Sigmoid colon (tissue), 7 donors: Measurements from ENCODE around the gene ARHGEF17. TPM values are rescaled to one million over a fixed set of nuclear protein-coding genes. Genes with fewer than 3 reads are reported as not detected.

Source experiments
- DNase-seq: peaks from one replicate; pipeline ENCODE4 v3.0.0-alpha.2; 2019
- H3K27ac ChIP-seq, 4 donors: fragments of 200-600 bp; sonication (generic); one replicate each; pipeline ENCODE4 v1.5.1; 2016 to 2019; ENCODE audit warnings: mild to moderate bottlenecking in 1 of 4
- H3K27me3 ChIP-seq, 3 donors: fragments of 200-600 bp; sonication (generic); one replicate each; pipeline ENCODE4 v1.5.1; 2019; ENCODE audit warnings: mild to moderate bottlenecking in 1 of 3
- H3K36me3 ChIP-seq, 4 donors: fragments of 200-600 bp; sonication (generic); one replicate each; pipeline ENCODE4 v1.5.1; 2016 to 2019
- H3K4me1 ChIP-seq, 4 donors: fragments of 200-600 bp; sonication (generic); one replicate each; pipeline ENCODE4 v1.5.1; 2017 to 2019
- H3K4me3 ChIP-seq, 4 donors: fragments of 200-600 bp; sonication (generic); one replicate each; pipeline ENCODE4 v1.5.1; 2017 to 2019; ENCODE audit warnings: mild to moderate bottlenecking in 2 of 4, moderate library complexity in 1 of 4
- H3K9me3 ChIP-seq, 4 donors: fragments of 200-600 bp in 3 of 4; sonication (generic) in 3 of 4; one replicate each; pipeline versions ENCODE4 v1.5.1 to v1.6.1; 2013 to 2019
- EP300 ChIP-seq, 4 donors: sonication (generic); formaldehyde crosslinking; IDR thresholded peaks; one replicate each; pipeline ENCODE4 v1.6.1; 2017; ENCODE audit warnings: antibody characterized with exemption in 4 of 4
- POLR2A ChIP-seq, 2 donors: fragments of 450-650 bp; IDR thresholded peaks; one replicate each; pipeline ENCODE4 v1.6.1; 2016; ENCODE audit warnings: antibody characterized with exemption in 2 of 2, mild to moderate bottlenecking in 2 of 2, moderate library complexity in 2 of 2
- POLR2AphosphoS5 ChIP-seq, 4 donors: sonication (generic); formaldehyde crosslinking; IDR thresholded peaks; one replicate each; pipeline ENCODE4 v1.6.1; 2017; ENCODE audit warnings: antibody characterized with exemption in 4 of 4
- WGBS, 2 donors: extraction: QIAGEN DNeasy Blood & Tissue Kit; methylation state at CpG; one replicate each; pipeline ENCODE4 v1.1.7; 2013; 5-methylcytosine and 5-hydroxymethylcytosine counted together
- intact Hi-C: fragments of 100-400 bp; cut with DNase I; formaldehyde crosslinking; loops from one replicate; pipeline ENCODE4 v1.15.1; 2023
- polyA plus RNA-seq, 3 donors: library from polyadenylated mRNA; stranded (reverse); fragments of 200-250 nt; gene quantifications; one replicate each; pipeline ENCODE4 v1.2.3, GENCODE V29; 2013
- total RNA-seq, 4 donors: library from RNA; depleted of rRNA; stranded (reverse); fragments of >200 nt; gene quantifications; one replicate each; pipeline ENCODE4 v1.1.0, GENCODE V29; 2016
- TF ChIP-seq, protein P1 (sequence below), 4 experiments: fragments of 450-650 bp in 3 of 4; fragments of 200-600 bp in 1 of 4; IDR thresholded peaks; one replicate each; pipeline ENCODE4 v1.5.1; 2016 to 2019; ENCODE audit warnings: antibody characterized with exemption in 4 of 4, mild to moderate bottlenecking in 3 of 4, moderate library complexity in 2 of 4
- donor health status: healthy with polysubstance abuse.
- donor health status: Bipolar disorder and iron deficiency.
- donor health status: healthy.

ARHGEF17 gene
- total and polyA plus RNA-seq, 7 donors, result 1.8 to 104 (median 38.2) TPM

GRCh38 chr11:73325036-73325981, 17.2 kb downstream of the ARHGEF17 start:
- 71 to 86% methylated on average over 13 of the region's 13 CpGs for WGBS, 2 donors
- peak; percentile 83 for DNase-seq
- H3K27me3 ChIP-seq, result no peaks in the 10 kb centered on the region
- no peaks in the 10 kb centered on the region for H3K9me3 ChIP-seq
- no peak overlapping the region for H3K4me3 ChIP-seq
- H3K27ac ChIP-seq, result peak overlapping the region; percentile 94 to 100 (median 98)
- no peaks in the 10 kb centered on the region for H3K36me3 ChIP-seq
- H3K4me1 ChIP-seq, result peaks cover 0 to 98% (median 95%) of the 10 kb centered on the region in 4 donors
- TF ChIP-seq POLR2AphosphoS5 (IDR thresholded peaks at IDR 0.05) (peak in 1 of 4 donors; percentile 52), POLR2A (IDR thresholded peaks at IDR 0.05) (no peak), EP300 (IDR thresholded peaks at IDR 0.05) (no peak)
- TF ChIP-seq, protein P1, sequence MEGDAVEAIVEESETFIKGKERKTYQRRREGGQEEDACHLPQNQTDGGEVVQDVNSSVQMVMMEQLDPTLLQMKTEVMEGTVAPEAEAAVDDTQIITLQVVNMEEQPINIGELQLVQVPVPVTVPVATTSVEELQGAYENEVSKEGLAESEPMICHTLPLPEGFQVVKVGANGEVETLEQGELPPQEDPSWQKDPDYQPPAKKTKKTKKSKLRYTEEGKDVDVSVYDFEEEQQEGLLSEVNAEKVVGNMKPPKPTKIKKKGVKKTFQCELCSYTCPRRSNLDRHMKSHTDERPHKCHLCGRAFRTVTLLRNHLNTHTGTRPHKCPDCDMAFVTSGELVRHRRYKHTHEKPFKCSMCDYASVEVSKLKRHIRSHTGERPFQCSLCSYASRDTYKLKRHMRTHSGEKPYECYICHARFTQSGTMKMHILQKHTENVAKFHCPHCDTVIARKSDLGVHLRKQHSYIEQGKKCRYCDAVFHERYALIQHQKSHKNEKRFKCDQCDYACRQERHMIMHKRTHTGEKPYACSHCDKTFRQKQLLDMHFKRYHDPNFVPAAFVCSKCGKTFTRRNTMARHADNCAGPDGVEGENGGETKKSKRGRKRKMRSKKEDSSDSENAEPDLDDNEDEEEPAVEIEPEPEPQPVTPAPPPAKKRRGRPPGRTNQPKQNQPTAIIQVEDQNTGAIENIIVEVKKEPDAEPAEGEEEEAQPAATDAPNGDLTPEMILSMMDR (IDR thresholded peaks at IDR 0.05), result no peak
- intact Hi-C loops, result no loop called here

- 68 to 82% methylated on average over 10 of the region's 10 CpGs for WGBS, 2 donors
- intact Hi-C loops, result no loop called here
- Histone ChIP-seq H3K4me3 (no peak overlapping the region), H3K27ac (peak overlapping the region; percentile 94 to 100 (median 98)), H3K36me3 (no peaks in the 10 kb centered on the region), H3K4me1 (peaks cover 0 to 98% (median 95%) of the 10 kb centered on the region in 4 donors), H3K9me3 (no peaks in the 10 kb centered on the region), H3K27me3 (no peaks in the 10 kb centered on the region)
- no peak for DNase-seq
- TF ChIP-seq, protein P1 (IDR thresholded peaks at IDR 0.05), result no peak
- TF ChIP-seq POLR2A (IDR thresholded peaks at IDR 0.05) (no peak), POLR2AphosphoS5 (IDR thresholded peaks at IDR 0.05) (no peak), EP300 (IDR thresholded peaks at IDR 0.05) (no peak)
These were observed 19.1 kb downstream of the ARHGEF17 start for GRCh38 chr11:73326929-73327811.

DNA sequence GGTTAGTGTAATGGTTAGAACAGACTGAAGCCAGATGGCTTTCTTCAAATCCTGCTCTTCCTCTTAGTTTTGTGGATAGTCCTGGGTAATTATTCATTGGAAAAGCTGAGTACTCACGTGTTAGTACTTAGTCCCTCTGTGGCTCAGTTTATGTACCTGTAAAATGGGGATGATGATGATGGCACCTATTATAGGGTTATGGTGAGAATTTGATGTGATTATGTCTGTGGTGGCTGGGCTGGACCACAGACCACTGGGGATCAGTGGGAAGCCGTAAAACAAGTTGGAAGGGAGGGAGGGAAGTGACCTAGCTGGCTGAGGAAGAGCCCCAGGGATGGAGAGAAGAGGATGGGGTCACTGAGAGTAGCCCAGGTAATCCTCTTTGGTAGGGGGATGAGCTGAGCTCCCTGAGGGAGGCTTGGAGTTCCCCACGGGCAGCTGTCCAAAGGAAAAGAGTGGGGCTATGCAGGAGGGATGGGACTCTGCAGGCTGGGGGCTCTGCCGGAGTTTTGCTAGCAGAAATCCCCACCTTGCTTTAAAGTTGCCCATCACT, 19.8 kb downstream of the ARHGEF17 start:
- TF ChIP-seq, protein P1 (IDR thresholded peaks at IDR 0.05), result no peak
- no peak for TF ChIP-seq EP300 (IDR thresholded peaks at IDR 0.05)
- no peak for TF ChIP-seq POLR2AphosphoS5 (IDR thresholded peaks at IDR 0.05)
- TF ChIP-seq POLR2A (IDR thresholded peaks at IDR 0.05), result no peak
- 71 to 83% methylated on average over 4 of the region's 4 CpGs for WGBS, 2 donors
- no peaks in the 10 kb centered on the region for H3K36me3 ChIP-seq
- H3K27me3 ChIP-seq, result no peaks in the 10 kb centered on the region
- intact Hi-C loops, result no loop called here
- DNase-seq, result no peak
- no peaks in the 10 kb centered on the region for H3K9me3 ChIP-seq
- H3K4me3 ChIP-seq, result no peak overlapping the region
- H3K27ac ChIP-seq, result peak overlapping the region; percentile 94 to 100 (median 98)
- H3K4me1 ChIP-seq, result peaks cover 0 to 98% (median 95%) of the 10 kb centered on the region in 4 donors

DNA sequence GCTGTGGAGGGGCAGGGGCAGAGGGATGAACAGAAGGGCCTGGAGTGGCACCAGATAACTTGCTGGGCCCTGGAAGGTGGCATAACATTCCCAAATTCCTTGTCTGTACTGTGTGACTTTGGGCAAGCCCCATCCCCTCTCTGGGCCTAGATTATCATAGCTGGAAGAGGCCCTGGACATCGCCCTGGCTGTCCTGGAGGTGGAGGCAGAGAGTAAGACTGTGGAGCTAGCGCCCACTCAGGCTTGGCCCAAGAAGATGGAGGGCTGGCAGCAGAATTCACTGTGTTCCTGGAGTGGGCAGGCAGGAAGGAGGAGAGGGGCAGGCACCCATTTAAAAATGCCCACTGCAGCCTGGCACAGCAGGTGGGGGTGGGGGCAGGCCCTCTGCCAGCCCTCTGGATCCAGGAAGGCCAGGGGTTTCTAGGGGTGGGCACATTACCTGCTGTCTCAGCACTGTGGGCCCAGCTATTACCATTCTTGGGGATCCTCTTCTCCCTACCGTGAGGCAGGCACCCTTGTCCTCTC, 22.6 kb downstream of the ARHGEF17 start:
- no peak for DNase-seq
- Histone ChIP-seq H3K36me3 (no peaks in the 10 kb centered on the region), H3K9me3 (no peaks in the 10 kb centered on the region), H3K4me1 (peaks cover 0 to 98% (median 93%) of the 10 kb centered on the region in 4 donors), H3K27me3 (no peaks in the 10 kb centered on the region), H3K27ac (peak overlapping the region; percentile 77 to 90 (median 81)), H3K4me3 (no peak overlapping the region)
- 77 to 78% methylated on average over 3 of the region's 3 CpGs for WGBS, 2 donors
- no peak for TF ChIP-seq EP300 (IDR thresholded peaks at IDR 0.05)
- no peak for TF ChIP-seq POLR2A (IDR thresholded peaks at IDR 0.05)
- TF ChIP-seq, protein P1 (IDR thresholded peaks at IDR 0.05), result peak; percentile 9 to 36 (median 22)
- TF ChIP-seq POLR2AphosphoS5 (IDR thresholded peaks at IDR 0.05), result no peak
- intact Hi-C loops, result loop anchor here (10.0 kb wide), 1 partner anchor 696 kb away; no protein-coding TSS in a partner anchor
